PC-9 (cell line): Measurements from ENCODE around the gene ARHGEF37. TPM values are rescaled to one million over a fixed set of nuclear protein-coding genes. Genes with fewer than 3 reads are reported as not detected.

Source experiments
- BruUV-seq: library from RNA; stranded (reverse); fragments of 400-500 nt; replicated peaks from 2 replicates; lab custom pipeline; 2021; lab: Mats Ljungman, UMichigan
- CTCF ChIA-PET: fragments of 300-600 bp; sonication (Branson Sonifier 250); formaldehyde crosslinking; loops from one replicate; lab custom pipeline; 2022; ENCODE audit warnings: antibody characterized with exemption; lab: Charles Lee
- POLR2A ChIA-PET: fragments of 300-600 bp; sonication (Branson Sonifier 250); formaldehyde crosslinking; loops from one replicate; lab custom pipeline; 2022; ENCODE audit warnings: antibody characterized with exemption; ENCODE audit not compliant: unreplicated experiment; lab: Charles Lee
- DNase-seq, 2 experiments: peaks; one replicate each; pipeline versions ENCODE4 v3.0.0 to v3.0.0-alpha.2; 2015 to 2022; ENCODE audit warnings: mixed read lengths in 1 of 2
- H2AFZ ChIP-seq: fragments of 200-600 bp; sonication (generic); 2 replicates; pipeline ENCODE4 v1.8.1; 2017; ENCODE audit warnings: antibody characterized with exemption
- H3F3A ChIP-seq: fragments of 200-600 bp; sonication (generic); 2 replicates; pipeline ENCODE4 v1.8.1; 2017; ENCODE audit warnings: antibody characterized with exemption, mild to moderate bottlenecking, low read depth; ENCODE audit not compliant: insufficient read depth
- H3K27ac ChIP-seq: fragments of 200-600 bp; sonication (generic); 2 replicates; pipeline ENCODE4 v1.6.1; 2016; ENCODE audit warnings: mixed run types
- H3K27me3 ChIP-seq: fragments of 200-600 bp; sonication (generic); 2 replicates; pipeline ENCODE4 v1.6.1; 2016; ENCODE audit warnings: low read depth, mixed run types; ENCODE audit not compliant: insufficient read depth
- H3K36me3 ChIP-seq: fragments of 200-600 bp; sonication (generic); 2 replicates; pipeline ENCODE4 v1.6.1; 2016; ENCODE audit warnings: low read depth, mixed run types
- H3K4me1 ChIP-seq: fragments of 200-600 bp; sonication (generic); replicated peaks from 2 replicates; pipeline ENCODE4 v1.6.1; 2016; ENCODE audit warnings: mixed run types; ENCODE audit not compliant: insufficient read depth
- H3K4me2 ChIP-seq: fragments of 200-600 bp; sonication (generic); 2 replicates; pipeline ENCODE4 v1.6.1; 2017; ENCODE audit warnings: mixed run types
- H3K4me3 ChIP-seq: fragments of 200-600 bp; sonication (generic); 2 replicates; pipeline ENCODE4 v1.6.1; 2016; ENCODE audit warnings: mixed run types
- H3K79me2 ChIP-seq: fragments of 200-600 bp; sonication (generic); 2 replicates; pipeline ENCODE4 v1.6.1; 2017; ENCODE audit warnings: low read depth, mixed run types
- H3K9me2 ChIP-seq: fragments of 200-600 bp; sonication (generic); 2 replicates; pipeline ENCODE4 v1.8.1; 2017; ENCODE audit warnings: mild to moderate bottlenecking; ENCODE audit not compliant: insufficient read depth
- H3K9me3 ChIP-seq: fragments of 200-600 bp; sonication (generic); 2 replicates; pipeline ENCODE4 v1.8.1; 2016; ENCODE audit warnings: low read depth; ENCODE audit not compliant: insufficient read depth
- H4K20me1 ChIP-seq: fragments of 200-600 bp; sonication (generic); 2 replicates; pipeline ENCODE4 v1.8.1; 2017; ENCODE audit not compliant: insufficient read depth
- EZH2 ChIP-seq: fragments of 200-600 bp; sonication (generic); IDR thresholded peaks from 2 replicates; pipeline ENCODE4 v1.8.0; 2017; ENCODE audit warnings: antibody characterized with exemption, low read depth
- intact Hi-C: fragments of 100-400 bp; cut with micrococcal nuclease; formaldehyde crosslinking; loops from one replicate; pipeline ENCODE4 v1.10.0; 2022; ENCODE audit not compliant: unreplicated experiment
- total RNA-seq: library from RNA; stranded (reverse); gene quantifications from 2 replicates; pipeline ENCODE4 v1.2.3, GENCODE V29; 2021
- TF ChIP-seq, protein P1 (sequence below): fragments of 200-600 bp; sonication (generic); conservative IDR thresholded peaks from 2 replicates; pipeline ENCODE4 v1.6.1; 2017; ENCODE audit warnings: mixed run types, antibody characterized with exemption, mild to moderate bottlenecking, moderate library complexity

The ARHGEF37 gene
- total RNA-seq, 1 experiment from 2014 or later, result 5.5 TPM

DNA sequence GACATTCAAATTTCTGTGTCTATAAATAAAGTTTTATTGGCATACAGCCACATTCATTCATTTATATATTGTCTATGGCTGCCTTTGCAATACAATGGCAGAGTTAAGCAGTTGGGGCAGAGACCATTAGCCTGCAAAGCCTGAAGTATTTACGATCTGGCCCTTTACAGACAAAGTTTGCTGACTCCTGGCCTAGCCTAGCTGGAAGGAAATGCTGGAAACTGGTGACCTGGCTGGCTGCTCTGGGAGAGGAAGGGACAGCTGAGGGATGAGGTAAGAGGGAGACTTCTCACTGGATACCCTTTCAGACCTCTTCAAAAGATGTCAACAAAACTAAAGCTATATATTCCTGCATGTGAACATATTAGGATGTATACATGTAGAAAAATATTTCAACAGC lies 82.8 kb downstream of the ARHGEF37 start:
- CTCF ChIA-PET, result no interaction called here

GRCh38 chr5:149664666-149665415 lies 83.5 kb downstream of the ARHGEF37 start:
- H3K27ac ChIP-seq, result no peak overlapping the region
- no TSS peak for BruUV-seq
- no peak for DNase-seq
- no peaks in the 10 kb centered on the region for H4K20me1 ChIP-seq
- TF ChIP-seq, protein P1, sequence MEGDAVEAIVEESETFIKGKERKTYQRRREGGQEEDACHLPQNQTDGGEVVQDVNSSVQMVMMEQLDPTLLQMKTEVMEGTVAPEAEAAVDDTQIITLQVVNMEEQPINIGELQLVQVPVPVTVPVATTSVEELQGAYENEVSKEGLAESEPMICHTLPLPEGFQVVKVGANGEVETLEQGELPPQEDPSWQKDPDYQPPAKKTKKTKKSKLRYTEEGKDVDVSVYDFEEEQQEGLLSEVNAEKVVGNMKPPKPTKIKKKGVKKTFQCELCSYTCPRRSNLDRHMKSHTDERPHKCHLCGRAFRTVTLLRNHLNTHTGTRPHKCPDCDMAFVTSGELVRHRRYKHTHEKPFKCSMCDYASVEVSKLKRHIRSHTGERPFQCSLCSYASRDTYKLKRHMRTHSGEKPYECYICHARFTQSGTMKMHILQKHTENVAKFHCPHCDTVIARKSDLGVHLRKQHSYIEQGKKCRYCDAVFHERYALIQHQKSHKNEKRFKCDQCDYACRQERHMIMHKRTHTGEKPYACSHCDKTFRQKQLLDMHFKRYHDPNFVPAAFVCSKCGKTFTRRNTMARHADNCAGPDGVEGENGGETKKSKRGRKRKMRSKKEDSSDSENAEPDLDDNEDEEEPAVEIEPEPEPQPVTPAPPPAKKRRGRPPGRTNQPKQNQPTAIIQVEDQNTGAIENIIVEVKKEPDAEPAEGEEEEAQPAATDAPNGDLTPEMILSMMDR, result no peak
- no peak for TF ChIP-seq EZH2
- no peaks in the 10 kb centered on the region for H3K9me3 ChIP-seq
- H3K4me1 ChIP-seq, result no peaks in the 10 kb centered on the region
- intact Hi-C loops, result no loop called here
- H3K4me2 ChIP-seq, result no peak overlapping the region
- H3K4me3 ChIP-seq, result no peak overlapping the region
- ChIA-PET CTCF (interaction anchor here (1.0 kb wide), 1 partner anchor 165 kb away, joined by 3 read pairs; no protein-coding TSS in a partner anchor), POLR2A (no interaction called here)
- no peaks in the 10 kb centered on the region for H3K79me2 ChIP-seq
- no peaks in the 10 kb centered on the region for H3K36me3 ChIP-seq
- H3K27me3 ChIP-seq, result no peaks in the 10 kb centered on the region
- H2AFZ ChIP-seq, result no peak overlapping the region
- H3K9me2 ChIP-seq, result no peaks in the 10 kb centered on the region
- no peaks in the 10 kb centered on the region for H3F3A ChIP-seq

More for the DNA sequence above, 82.8 kb downstream of the ARHGEF37 start:
- Histone ChIP-seq H3K4me3 (no peak overlapping the region), H3K4me1 (no peaks in the 10 kb centered on the region), H3K27me3 (no peaks in the 10 kb centered on the region), H3F3A (no peaks in the 10 kb centered on the region), H3K4me2 (no peak overlapping the region), H3K9me2 (no peaks in the 10 kb centered on the region), H4K20me1 (no peaks in the 10 kb centered on the region), H3K9me3 (no peaks in the 10 kb centered on the region), H3K36me3 (no peaks in the 10 kb centered on the region), H3K27ac (no peak overlapping the region), H3K79me2 (no peaks in the 10 kb centered on the region), H2AFZ (no peak overlapping the region)
- DNase-seq, result no peak
- POLR2A ChIA-PET, result no interaction called here
- intact Hi-C loops, result no loop called here
- BruUV-seq, result no TSS peak
- TF ChIP-seq, protein P1, result no peak
- no peak for TF ChIP-seq EZH2

DNA sequence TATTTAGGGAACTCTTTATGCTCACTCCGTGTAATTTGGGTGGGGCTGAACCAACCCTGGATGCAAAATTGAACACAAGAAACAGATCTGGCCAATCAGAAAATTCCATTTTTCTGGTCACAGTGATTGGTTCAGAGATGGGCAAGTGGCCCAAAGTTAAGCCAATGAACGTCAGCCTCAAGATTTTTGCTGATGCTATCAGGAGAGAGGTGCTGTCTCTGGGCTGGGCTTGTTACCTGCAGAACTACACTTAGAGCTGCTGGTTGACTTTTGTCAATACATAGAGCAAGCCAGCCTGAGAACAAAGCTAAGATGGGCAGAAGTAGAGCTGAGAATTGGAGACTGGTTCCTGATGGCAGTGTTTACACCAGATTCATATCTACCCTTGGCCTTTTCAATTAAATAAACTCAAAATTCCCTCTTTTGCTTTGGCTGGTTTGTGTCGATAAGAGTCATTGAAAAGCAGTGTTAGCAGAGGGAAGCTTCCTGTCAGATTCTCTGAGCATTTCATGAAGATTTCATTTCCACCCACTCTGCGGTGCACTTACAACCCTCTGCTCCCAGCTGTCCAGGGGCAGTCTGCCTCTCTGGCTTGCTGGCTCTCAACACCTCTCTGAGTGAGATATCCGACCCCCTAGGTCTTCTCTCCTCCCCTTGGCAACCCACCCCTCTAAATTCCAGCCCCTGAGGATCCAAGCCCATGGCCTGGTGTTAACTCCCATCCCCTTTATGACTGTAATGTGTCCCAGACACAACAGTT lies 84.3 kb downstream of the ARHGEF37 start:
- Histone ChIP-seq H3F3A (no peaks in the 10 kb centered on the region), H4K20me1 (no peaks in the 10 kb centered on the region), H3K4me2 (no peak overlapping the region), H3K27me3 (no peaks in the 10 kb centered on the region), H3K9me3 (no peaks in the 10 kb centered on the region), H3K4me1 (no peaks in the 10 kb centered on the region), H2AFZ (no peak overlapping the region), H3K27ac (no peak overlapping the region), H3K4me3 (no peak overlapping the region), H3K36me3 (no peaks in the 10 kb centered on the region), H3K9me2 (no peaks in the 10 kb centered on the region), H3K79me2 (no peaks in the 10 kb centered on the region)
- intact Hi-C loops, result no loop called here
- CTCF ChIA-PET, result interaction anchor here (1.0 kb wide), 1 partner anchor 164 kb away, joined by 3 read pairs; no protein-coding TSS in a partner anchor
- TF ChIP-seq EZH2, result no peak
- TF ChIP-seq, protein P1, result no peak
- BruUV-seq, result no TSS peak
- no peak for DNase-seq
- POLR2A ChIA-PET, result no interaction called here
